HG03060 (cell line): ENCODE results near the gene UTP11.
A peak's percentile ranks its signal among the peaks of the same experiment; 100 is the strongest.
"Not testable (repeated sequence)": the region's sequence is repeated elsewhere in the genome, so short reads cannot be mapped to it uniquely, and the experiment has no call there.

Source experiments
- ATAC-seq: cut with Tn5 transposase; IDR thresholded peaks from one replicate; pipeline ENCODE4 v1.9.1; 2021; ENCODE audit warnings: low read depth, moderate number of reproducible peaks; ENCODE audit not compliant: unreplicated experiment

The UTP11 gene

DNA sequence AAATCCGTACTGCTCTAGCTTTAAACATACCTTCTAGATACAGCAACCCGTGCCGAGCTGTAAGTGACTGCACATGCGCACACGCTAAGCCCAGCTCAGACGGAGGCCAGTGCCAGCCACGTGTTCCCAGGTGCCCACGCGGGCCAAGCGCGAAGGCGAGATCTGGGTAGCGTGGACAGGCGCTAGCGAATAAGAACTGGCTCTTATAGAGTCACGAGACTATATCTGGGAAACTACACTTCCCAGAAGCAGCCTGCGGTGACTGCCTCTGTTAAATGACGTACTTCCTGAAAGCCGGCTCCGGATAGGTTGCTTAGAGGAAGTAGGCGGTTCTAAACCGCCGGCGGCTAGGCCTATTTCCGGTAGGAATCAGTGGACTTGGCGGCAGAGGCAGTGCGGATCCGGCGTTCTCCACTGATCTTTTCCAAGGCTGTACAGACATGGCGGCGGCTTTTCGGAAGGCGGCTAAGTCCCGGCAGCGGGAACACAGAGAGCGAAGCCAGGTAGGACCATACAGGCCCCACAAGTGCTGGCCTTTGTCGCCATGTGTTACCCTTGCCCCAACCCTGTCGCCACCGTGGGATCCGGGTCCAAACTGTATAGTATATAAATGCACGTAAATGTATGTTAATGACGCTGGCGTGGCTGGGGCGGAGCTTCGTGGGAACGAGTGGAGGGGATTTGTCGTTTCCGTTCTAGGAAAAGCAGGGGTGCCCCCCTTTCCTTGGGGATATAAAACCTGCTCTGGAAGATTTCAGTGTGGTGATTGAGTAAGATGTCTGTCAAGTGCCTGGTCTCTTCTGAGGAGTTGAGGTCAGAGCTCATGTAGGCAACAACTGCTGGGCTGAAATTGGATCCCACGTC lies at the start of gene UTP11:
TSS of gene UTP11 (plus strand) at position 372 of the 864 bp plus-strand sequence. CDS start at position 441, 69 bp downstream.
- ATAC-seq = peak; percentile 84

DNA sequence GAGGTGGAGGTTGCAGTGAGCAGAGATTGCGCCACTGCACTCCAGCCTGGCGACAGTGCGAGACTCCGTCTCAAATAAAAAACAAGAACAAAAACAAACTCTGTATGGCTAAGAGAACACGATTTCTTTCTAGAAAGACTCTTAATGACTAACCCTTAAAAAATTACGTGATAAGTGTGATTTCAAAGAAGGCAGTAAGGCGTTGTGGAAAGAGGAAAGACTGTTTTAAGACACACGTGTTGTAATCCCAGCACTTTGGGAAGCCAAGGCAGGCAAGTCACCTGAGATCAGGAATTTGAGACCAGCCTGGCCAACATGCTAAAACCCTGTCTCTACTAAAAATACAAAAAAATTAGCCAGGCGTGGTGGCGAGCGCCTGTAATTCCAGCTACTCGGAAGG lies 48.4 kb upstream of the UTP11 start:
- not testable (repeated sequence) for ATAC-seq

DNA sequence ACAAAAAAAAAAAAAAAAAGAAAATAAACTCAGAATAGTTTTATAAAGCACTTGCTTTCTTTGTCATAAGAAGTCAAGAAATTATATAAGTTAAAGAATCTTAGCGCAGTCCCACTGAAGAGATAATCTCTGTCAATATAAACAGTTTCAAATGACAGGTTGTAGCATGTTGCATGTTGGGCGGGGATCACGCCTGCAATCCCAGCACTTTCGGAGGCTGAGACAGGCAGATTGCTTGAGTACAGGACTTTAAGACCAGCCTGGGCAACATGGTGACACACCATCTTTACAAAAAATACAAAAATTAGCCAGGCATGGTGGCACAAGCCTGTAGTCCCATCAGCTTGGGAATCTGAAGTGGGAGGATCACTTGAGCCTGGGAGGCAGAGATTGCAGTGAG lies 47.2 kb upstream of the UTP11 start:
- ATAC-seq = no peak

- not testable (repeated sequence) for ATAC-seq
Observed at GRCh38 chr1:37973684-37974083, 38.9 kb upstream of the UTP11 start.

- ATAC-seq = no peak
Observed at GRCh38 chr1:37974567-37974966, 38.0 kb upstream of the UTP11 start.

DNA sequence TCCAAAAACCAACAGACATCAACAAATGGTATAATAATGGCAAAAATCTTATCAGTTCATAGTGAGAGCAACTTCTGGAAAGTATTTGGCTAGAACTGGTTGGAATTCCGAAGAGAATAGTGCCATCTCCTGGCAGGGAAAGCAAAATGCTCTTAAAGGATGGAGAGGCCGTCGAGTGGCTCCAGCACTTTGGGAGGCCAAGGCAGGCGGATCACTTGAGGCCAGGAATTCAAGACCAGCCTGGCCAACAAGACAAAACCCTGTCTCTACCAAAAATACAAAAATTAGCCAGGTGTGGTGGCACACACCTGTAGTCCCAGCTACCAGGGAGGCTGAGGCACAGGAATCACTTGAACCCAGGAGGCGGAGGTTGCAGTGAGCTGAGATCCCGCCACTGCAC lies 37.5 kb upstream of the UTP11 start:
- not testable (repeated sequence) for ATAC-seq

DNA sequence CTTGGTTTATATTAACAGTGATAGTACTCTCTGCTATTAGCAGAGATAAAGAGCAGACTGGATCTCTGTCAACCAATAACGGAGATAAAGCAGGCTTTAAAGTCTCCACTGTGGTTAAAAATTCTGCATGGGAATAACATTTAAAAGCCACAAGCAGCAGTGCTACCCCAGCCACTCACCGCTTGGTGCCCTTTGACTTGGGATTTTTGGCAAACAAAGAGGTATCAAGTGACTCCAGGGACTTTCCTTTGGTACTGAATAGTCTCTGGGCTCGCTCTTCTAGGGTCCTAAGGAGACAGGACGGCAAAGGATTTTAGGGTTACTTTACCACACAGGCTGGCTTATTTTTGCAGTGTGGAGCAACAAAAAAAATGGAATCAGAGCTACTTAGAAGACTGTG lies 34.0 kb upstream of the UTP11 start:
- ATAC-seq = no peak

DNA sequence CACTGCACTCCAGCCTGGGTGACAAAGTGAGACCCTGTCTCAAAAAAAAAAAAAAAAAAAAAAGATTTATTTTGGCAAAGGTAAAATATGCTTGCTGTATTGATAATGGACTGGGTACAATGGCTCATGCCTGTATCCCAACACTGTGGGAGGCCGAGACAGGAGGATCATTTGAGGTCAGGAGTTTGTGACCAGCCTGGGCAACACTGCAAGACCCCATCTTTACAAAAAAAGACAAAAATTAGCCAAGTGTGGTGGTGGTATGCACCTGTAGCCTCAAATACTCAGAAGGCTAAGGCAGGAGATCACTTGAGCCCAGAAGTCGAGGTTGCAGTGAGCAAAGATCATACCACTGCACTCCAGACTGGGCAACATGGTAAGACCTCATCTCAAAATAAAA lies 29.0 kb upstream of the UTP11 start:
- ATAC-seq = no peak

DNA sequence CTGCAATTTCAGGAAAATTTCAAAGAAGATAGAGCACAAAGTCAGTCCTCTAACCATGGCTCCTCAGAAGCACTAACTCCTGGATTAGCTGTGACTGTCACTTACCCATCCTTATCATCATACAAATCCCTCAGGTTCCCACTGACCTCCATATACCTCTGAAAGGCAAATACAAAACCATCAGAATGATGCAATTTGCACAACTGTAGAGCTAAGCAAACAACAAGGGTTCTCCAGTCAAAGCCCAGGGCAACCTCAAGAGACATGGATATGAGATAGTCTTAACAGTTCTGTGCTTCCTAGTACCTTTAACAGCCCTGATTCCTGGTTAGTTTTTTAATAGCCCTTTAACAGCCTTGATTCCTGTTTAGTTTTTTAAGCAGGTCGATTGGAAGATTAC lies 24.9 kb upstream of the UTP11 start:
- no peak for ATAC-seq

DNA sequence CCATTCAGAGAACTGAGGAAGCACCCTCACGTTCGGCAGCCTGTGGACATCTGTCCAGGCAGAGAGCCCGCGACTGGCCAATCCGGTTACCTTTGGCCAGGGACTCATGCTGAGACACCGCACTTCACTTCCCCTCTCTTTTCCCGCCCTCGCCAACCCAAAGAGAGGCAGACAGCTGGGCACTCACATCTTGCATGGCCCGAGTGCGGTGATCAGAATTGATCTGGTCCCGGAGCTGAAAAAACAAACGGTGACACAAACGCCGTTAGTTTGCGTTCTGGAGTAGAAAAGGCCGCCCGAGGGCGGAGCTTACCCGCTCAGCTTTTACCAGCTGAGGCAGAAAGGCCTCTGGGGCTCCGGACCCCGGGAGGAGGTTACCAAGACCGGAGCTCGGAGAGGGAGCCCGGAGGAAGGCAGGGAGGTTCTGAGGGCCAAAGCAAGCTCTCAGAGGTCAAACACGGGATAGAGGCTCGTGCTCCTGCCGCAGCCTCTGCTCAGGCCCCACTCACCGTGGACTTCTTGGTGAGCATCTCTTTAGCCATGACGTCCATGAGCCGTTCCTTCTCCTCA lies 23.1 kb upstream of the UTP11 start:
- ATAC-seq = peak; percentile 13

GRCh38 chr1:37994886-37995566 lies 17.5 kb upstream of the UTP11 start:
- no peak for ATAC-seq

- ATAC-seq = no peak
Observed at GRCh38 chr1:37995751-37996345, 16.7 kb upstream of the UTP11 start.

DNA sequence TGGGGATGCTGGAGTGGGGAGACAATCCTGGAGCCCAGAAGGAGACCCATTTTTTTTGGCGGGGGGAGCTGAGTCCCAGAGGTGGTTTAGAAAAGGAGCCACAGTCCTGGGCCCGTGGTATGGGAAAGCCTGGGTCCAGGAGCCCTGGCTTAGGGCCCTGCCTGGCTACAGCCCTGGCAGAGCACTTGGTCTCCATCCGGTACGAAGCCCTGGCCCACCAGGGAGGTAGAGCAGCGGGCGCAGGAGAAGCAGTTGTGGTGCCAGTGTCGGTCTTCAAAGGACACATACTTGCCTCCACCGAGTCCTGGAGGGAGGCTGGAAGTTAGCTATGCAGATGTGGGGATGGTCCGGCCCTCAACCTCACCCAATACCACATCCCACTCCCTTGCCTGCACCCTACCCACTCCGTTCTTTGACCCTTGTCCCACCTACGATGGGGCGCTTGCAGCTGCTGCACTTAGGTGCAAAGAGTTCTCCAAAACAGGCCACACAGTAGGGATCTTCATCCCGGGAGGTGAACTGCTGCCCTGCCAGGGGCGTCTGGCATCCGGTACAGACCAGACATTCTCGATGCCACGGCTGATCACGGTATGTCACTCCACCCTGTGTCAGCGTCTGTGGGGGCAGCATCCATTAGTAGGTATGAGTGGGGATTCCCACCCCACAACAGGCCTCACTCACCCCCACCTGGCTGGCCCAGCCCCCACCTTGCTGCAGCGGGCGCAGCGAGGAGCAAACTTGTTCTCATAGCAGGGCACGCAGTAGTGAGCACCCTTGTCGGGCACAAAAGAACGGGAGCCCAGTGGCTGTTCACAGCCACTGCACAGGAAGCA lies 15.1 kb upstream of the UTP11 start:
- ATAC-seq = no peak

DNA sequence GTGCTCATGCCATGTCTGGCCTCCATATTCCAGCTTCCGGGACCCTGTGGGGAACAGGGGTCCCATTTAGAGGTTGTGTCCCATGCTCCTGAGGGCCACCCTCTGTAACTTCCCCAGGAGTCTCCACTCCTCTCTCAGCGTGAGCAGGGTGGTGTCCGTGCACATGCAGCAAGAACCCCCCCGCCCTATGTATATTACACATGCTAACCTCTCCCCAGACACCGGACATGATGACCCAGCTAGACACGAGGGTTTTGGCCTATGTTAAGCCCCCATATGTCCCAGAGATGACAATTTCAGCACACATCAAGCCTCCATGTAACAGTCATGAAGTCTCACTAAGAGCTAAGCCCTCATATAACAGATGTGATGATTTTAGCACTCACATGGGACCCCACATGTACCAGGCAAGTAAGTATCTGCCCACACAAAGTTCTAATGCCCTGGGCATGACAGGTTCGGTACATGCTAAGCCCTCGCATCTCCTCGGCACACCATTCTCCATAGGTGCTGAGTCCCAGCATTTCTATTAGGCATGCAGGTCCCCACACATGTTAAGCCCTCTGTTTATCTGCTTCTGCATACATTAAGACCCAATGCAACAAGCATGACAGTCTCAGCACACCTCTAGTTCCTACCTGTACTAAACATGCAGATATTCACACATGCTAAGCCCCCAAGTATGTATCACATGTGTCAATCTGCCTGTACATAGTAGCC lies 14.3 kb upstream of the UTP11 start:
- ATAC-seq = no peak

DNA sequence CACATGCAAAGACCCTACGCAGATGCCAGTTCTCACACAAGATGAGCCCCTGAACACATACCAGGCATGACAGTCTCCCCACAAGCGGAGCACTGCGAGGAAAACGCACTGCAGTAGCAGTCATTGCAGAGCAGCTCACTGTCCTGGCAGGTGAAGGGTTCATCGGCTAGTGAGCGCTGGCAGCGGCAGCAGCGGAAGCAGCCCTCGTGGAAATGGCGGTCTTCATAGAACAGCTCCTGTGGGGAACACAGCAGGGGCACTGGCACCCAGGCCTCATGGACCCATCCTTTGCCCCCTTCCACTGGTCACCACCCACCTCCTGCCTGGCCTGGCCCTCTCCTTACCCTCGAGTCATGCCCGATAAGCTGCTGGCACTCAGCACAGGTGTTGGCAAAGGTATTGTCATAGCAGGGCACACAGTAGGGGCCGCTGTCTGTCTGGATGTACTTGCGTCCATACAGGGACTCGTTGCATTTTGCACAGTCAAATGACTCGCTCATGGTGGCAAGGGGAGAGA lies 13.6 kb upstream of the UTP11 start:
- ATAC-seq = no peak

DNA sequence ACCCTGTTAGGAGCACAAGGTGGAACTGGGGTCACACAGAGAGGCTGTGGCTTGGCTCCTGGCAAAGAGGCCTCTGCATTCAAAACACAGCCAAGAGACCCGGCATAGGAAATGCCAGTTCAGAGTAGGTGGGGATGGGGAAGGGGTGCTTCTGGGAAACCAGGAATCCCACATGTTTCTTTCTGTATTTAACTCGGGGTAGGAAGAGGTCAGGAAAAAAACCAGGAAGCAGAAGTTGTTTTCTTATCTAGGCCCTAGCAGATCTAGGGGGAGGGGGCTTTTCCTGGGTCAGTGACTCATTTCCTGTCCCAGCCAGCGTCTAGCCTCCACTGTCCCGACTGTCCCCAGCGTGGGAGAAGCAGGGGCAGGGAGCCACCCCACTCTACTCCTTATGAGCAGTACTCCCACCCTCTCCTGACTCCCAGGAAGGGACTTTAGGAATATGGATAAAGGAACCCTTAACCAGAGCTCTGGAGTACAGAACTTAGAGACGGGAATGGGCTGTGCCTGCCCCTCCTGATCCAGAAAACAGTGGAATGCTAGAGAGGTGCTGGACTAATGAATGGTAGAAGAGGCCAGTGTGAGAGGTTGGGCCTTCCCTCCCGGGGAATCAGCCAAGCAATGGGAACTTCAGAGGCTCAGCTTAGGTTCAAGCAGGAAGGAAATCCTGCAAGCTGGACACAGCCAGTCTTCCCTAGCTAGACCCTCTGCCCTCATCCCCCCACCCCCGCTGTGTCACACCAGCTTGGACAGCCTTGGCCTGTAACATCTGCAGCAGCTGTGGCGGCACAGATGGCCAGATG lies 12.9 kb upstream of the UTP11 start:
- no peak for ATAC-seq

- ATAC-seq = no peak
Observed at GRCh38 chr1:38000233-38000528, 12.4 kb upstream of the UTP11 start.

DNA sequence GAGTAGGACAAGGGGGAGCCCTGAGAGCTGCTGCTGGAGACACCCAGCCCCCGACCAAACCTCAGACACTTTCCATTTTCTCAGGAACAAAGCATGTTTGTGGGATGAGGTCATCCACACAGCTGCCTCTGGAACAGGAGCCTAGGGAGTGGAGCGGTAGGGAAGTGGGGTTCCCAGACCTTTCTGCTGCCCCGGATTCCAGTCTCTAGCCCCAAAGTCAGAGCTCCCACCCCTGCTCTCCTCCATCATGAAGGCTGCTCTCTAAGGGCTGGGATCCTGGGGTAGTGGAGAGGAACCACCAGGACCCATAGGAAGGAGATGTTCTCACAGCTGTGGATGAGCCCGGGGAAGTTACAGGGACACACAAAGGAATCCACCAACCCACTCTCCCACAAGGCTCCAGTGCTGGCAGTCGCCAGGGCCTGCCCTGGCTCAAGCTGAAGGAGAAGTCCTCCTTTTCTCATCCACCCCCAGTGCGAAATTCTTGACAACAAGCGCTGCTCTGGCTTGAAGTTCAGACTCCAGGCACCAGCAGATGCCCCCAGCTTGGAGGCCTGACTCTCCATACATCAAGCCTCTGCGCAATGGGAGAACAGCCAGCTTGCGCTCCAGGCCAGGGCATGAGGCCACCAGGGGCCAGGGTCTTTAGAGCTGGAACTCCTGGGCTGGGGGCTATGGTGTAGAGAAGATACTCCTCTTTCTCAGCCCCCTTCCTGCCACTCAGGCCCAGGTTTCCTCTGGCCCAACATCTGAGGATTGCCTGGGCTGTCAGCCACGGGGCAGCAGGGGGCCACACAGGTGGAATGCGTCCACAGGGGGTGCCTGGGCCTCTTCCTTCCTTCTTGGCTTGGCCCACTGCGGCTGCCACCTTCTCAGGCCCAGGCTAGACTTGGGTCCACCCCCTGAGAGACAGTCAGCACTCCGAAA lies 11.7 kb upstream of the UTP11 start:
- ATAC-seq = no peak
